Immature natural killer cell (primary cell): ENCODE results near the gene RAPGEF5. TPM values are rescaled to one million over a fixed set of nuclear protein-coding genes. Genes with fewer than 3 reads are reported as not detected.

Source experiments
- DNase-seq, 3 donors: peaks; one replicate each; pipeline ENCODE4 v3.0.0; 2022; ENCODE audit warnings: mixed read lengths in 1 of 3
- H3K27ac Mint-ChIP-seq, 6 donors: one replicate each; pipeline ENCODE4 v1.8.0; 2020; ENCODE audit warnings: mixed read lengths in 6 of 6, mild to moderate bottlenecking in 5 of 6, inconsistent platforms in 4 of 6, moderate library complexity in 3 of 6
- H3K27me3 Mint-ChIP-seq, 3 donors: one replicate each; pipeline ENCODE4 v1.8.0; 2020 to 2021; ENCODE audit warnings: low read depth in 3 of 3, mild to moderate bottlenecking in 3 of 3, mixed read lengths in 3 of 3, moderate library complexity in 3 of 3, inconsistent platforms in 1 of 3
- H3K36me3 Mint-ChIP-seq, 3 donors: one replicate each; pipeline ENCODE4 v1.8.0; 2020; ENCODE audit warnings: mixed read lengths in 3 of 3, inconsistent platforms in 2 of 3, mild to moderate bottlenecking in 2 of 3
- H3K4me1 Mint-ChIP-seq, 2 donors: one replicate each; pipeline ENCODE4 v1.8.0; 2020; ENCODE audit warnings: inconsistent platforms in 2 of 2, mild to moderate bottlenecking in 2 of 2, mixed read lengths in 2 of 2, moderate library complexity in 1 of 2
- H3K4me3 Mint-ChIP-seq, 5 donors: one replicate each; pipeline ENCODE4 v1.8.0; 2020; ENCODE audit warnings: mild to moderate bottlenecking in 5 of 5, mixed read lengths in 5 of 5, inconsistent platforms in 3 of 5, moderate library complexity in 3 of 5
- H3K9me3 Mint-ChIP-seq, 6 donors: one replicate each; pipeline ENCODE4 v1.8.0; 2020; ENCODE audit warnings: mild to moderate bottlenecking in 6 of 6, mixed read lengths in 6 of 6, inconsistent platforms in 4 of 6, moderate library complexity in 3 of 6
- polyA plus RNA-seq, 3 donors: library from polyadenylated mRNA; unstranded; fragments of 300-500 nt; fragmentation: Illumina TruSeq; gene quantifications; one replicate each; pipeline ENCODE4 v1.2.3, GENCODE V29; 2021

The RAPGEF5 gene
- polyA plus RNA-seq, 3 donors from 2014 or later: 0.11 TPM; not detected in 2

GRCh38 chr7:22393913-22394729 is 37.2 kb upstream of the RAPGEF5 start:
- peaks cover 14 to 16% of the 10 kb centered on the region in 2 donors for H3K4me1 Mint-ChIP-seq
- H3K4me3 Mint-ChIP-seq: no peak overlapping the region
- no peaks in the 10 kb centered on the region for H3K27me3 Mint-ChIP-seq
- no peak for DNase-seq
- H3K27ac Mint-ChIP-seq: no peak overlapping the region
- no peaks in the 10 kb centered on the region for H3K36me3 Mint-ChIP-seq
- H3K9me3 Mint-ChIP-seq: no peaks in the 10 kb centered on the region

DNA sequence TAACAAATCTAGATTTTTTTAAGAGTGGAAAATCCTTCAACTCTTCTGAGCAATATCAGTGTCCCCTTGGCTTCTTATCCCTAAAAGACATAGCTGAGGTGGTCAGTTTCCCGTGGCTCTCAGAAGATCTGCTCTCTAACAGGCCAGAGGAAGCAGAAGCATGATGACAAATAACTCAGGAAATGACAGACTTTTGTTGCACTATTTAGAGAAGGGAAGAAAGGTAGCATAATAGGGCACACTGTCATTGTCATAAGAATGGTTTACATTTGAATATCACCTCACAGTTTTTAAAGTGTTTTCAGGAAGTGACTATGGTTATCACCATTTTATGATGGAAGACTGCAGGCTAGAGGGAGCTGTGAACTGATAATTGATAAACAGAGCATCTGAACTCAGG is 33.6 kb upstream of the RAPGEF5 start:
- H3K4me3 Mint-ChIP-seq: no peak overlapping the region
- H3K4me1 Mint-ChIP-seq: peaks cover 14 to 16% of the 10 kb centered on the region in 2 donors
- H3K27ac Mint-ChIP-seq: peak overlapping the region in 2 of 6 donors; percentile 0 to 16
- no peak for DNase-seq
- peaks cover 0 to 3% (median 0%) of the 10 kb centered on the region in 3 donors for H3K27me3 Mint-ChIP-seq
- no peaks in the 10 kb centered on the region for H3K36me3 Mint-ChIP-seq
- H3K9me3 Mint-ChIP-seq: no peaks in the 10 kb centered on the region

- peaks cover 0 to 3% (median 0%) of the 10 kb centered on the region in 3 donors for H3K27me3 Mint-ChIP-seq
- H3K27ac Mint-ChIP-seq: no peak overlapping the region
- no peak overlapping the region for H3K4me3 Mint-ChIP-seq
- DNase-seq: no peak
- H3K4me1 Mint-ChIP-seq: peaks cover 14 to 16% of the 10 kb centered on the region in 2 donors
- no peaks in the 10 kb centered on the region for H3K36me3 Mint-ChIP-seq
- H3K9me3 Mint-ChIP-seq: no peaks in the 10 kb centered on the region
Observed at GRCh38 chr7:22389892-22390291, 32.9 kb upstream of the RAPGEF5 start.

DNA sequence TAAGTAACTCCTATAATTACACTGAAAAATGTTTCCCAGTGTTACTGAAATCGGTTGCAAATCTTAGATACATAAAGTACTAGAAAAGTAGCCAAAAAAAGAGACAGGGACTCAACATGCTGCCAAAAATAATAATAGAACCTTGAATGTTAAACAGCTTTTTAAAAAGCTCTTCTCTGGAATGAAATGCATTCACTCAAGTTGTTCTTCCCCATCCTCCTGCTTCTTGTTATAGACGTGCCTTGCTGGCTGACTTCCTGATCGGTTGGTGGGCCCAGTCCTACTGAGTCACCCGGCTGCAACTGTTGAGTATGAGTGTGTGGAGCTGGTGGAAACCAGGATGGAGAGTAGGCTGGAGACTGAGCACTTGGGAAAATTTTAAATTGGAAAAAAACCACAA is 30.6 kb upstream of the RAPGEF5 start:
- H3K4me1 Mint-ChIP-seq: peaks cover 14 to 16% of the 10 kb centered on the region in 2 donors
- no peak for DNase-seq
- H3K27ac Mint-ChIP-seq: no peak overlapping the region
- H3K36me3 Mint-ChIP-seq: no peaks in the 10 kb centered on the region
- H3K27me3 Mint-ChIP-seq: peaks cover 0 to 7% (median 0%) of the 10 kb centered on the region in 3 donors
- H3K4me3 Mint-ChIP-seq: no peak overlapping the region
- no peaks in the 10 kb centered on the region for H3K9me3 Mint-ChIP-seq

DNA sequence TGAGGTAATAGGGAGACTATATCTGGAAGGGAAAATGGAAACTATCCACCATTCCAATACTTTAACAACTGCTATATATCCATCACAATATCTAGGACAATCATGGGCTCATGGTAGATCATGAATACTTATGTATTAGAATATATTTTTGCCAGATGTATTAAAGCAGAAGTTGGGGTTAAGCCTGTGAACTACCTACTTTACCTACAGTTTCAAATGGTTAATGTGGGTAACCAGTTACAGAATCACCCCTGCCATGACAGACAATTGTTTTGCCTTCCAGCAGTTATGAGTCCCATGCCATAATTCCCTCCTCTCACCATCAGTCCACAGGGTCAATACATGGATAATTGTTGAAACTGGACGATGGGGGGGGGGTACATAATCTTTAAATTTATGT is 29.9 kb upstream of the RAPGEF5 start:
- no peaks in the 10 kb centered on the region for H3K9me3 Mint-ChIP-seq
- peaks cover 0 to 7% (median 0%) of the 10 kb centered on the region in 3 donors for H3K27me3 Mint-ChIP-seq
- no peaks in the 10 kb centered on the region for H3K36me3 Mint-ChIP-seq
- no peak overlapping the region for H3K4me3 Mint-ChIP-seq
- no peak overlapping the region for H3K27ac Mint-ChIP-seq
- peaks cover 14 to 16% of the 10 kb centered on the region in 2 donors for H3K4me1 Mint-ChIP-seq
- no peak for DNase-seq

DNA sequence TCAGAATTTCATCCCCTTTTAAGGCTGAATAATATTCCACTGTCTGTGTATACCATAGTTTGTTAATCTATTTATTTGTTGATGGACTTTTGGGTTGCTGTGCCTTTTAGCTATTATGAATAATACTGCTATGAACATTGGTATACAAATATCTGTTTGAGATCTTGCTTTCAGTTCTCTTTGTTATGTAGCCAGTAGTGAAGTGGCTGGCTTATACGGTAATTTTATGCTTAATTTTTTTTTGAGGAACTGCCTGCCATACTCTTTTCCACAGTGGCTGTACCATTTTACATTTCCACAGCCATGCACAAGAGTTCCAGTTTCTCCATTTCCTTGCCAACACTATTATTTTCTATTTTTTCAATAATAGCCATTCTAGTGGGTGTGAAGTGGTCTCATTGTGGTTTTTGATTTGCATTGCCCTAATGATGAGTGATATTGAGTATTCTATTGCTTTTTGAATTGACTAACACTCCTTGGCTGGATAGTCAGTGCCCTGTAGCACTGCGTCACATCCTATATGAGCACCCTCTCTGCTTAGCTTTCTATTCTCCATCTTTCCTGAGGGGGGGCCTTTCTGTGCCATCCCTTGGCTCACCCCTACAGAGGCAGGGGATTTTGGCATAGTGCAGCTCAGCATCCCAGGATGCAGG is 29.4 kb upstream of the RAPGEF5 start:
- H3K27me3 Mint-ChIP-seq: peaks cover 0 to 7% (median 0%) of the 10 kb centered on the region in 3 donors
- no peaks in the 10 kb centered on the region for H3K36me3 Mint-ChIP-seq
- no peak overlapping the region for H3K4me3 Mint-ChIP-seq
- no peaks in the 10 kb centered on the region for H3K9me3 Mint-ChIP-seq
- H3K27ac Mint-ChIP-seq: no peak overlapping the region
- no peak for DNase-seq
- peaks cover 13 to 15% of the 10 kb centered on the region in 2 donors for H3K4me1 Mint-ChIP-seq

- no peak for DNase-seq
- H3K36me3 Mint-ChIP-seq: no peaks in the 10 kb centered on the region
- peaks cover 0 to 7% (median 0%) of the 10 kb centered on the region in 3 donors for H3K27me3 Mint-ChIP-seq
- H3K4me3 Mint-ChIP-seq: no peak overlapping the region
- H3K9me3 Mint-ChIP-seq: no peaks in the 10 kb centered on the region
- no peak overlapping the region for H3K27ac Mint-ChIP-seq
- peaks cover 3 to 5% of the 10 kb centered on the region in 2 donors for H3K4me1 Mint-ChIP-seq
Observed at GRCh38 chr7:22385326-22385725, 28.4 kb upstream of the RAPGEF5 start.

DNA sequence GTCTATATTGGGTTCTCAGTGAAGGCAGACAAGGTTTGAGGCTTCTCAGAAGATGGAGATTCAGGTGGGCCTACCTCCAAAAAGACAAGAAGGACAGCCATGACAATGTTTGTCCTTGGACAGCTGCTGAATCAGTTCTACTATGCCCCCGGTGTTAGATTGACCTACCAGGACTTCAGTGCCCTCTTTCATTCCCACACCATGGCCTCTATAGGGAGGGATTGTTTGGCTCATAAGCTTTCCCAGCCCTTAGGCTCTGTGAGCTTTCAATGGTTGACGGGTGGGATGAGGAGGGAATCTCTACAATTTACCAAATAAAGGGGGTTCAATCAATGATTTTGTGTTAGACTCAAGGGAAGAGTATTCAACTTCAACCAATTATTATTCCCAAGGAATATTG is 23.4 kb upstream of the RAPGEF5 start:
- H3K27me3 Mint-ChIP-seq: peaks cover 0 to 4% (median 0%) of the 10 kb centered on the region in 3 donors
- H3K4me1 Mint-ChIP-seq: no peaks in the 10 kb centered on the region
- H3K27ac Mint-ChIP-seq: no peak overlapping the region
- H3K9me3 Mint-ChIP-seq: no peaks in the 10 kb centered on the region
- peaks cover 0 to 3% (median 0%) of the 10 kb centered on the region in 3 donors for H3K36me3 Mint-ChIP-seq
- no peak for DNase-seq
- no peak overlapping the region for H3K4me3 Mint-ChIP-seq

DNA sequence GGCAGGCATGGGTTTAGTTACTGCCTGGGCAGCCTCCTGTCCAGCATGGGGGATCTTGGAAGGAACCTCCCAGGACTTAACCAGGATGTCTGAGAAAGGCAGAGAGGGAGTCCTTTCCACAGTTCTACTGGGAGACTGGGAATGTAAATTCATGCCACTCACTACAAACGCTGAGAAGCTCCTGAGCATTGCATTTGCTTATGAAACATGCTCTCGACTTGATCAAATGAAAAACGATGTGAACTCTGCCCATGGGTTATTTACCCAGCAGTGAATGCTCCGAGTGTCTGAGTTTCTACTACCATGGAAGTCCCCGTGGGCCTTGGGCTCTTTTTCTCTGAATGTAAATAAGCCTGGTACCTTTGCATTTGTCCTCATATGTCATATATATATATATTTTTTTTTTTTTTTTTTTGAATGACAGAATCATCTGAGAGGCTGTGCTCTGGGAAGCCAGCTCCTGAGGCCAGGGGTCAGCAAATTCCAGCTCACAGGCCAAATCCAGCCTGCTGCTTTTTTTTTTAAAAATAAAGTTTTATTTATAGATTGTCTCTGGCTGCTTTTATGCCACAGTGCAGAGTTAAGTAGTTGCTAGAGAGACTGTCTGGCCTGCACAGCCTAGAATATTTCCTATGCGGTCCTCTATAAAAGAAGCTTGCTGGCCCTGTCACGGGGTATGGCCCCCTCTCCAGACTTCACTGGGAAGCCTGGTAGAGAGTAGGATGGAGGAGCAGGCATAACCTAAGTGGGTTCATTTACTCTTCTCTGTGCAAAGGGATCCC is 21.4 kb upstream of the RAPGEF5 start:
- Mint-ChIP-seq H3K27ac (no peak overlapping the region), H3K4me1 (no peaks in the 10 kb centered on the region), H3K4me3 (no peak overlapping the region), H3K9me3 (no peaks in the 10 kb centered on the region), H3K27me3 (peaks cover 0 to 3% (median 2%) of the 10 kb centered on the region in 3 donors), H3K36me3 (peaks cover 0 to 3% (median 0%) of the 10 kb centered on the region in 3 donors)
- DNase-seq: no peak

- Mint-ChIP-seq H3K4me3 (no peak overlapping the region), H3K9me3 (no peaks in the 10 kb centered on the region), H3K27me3 (peaks cover 0 to 2% (median 0%) of the 10 kb centered on the region in 3 donors), H3K36me3 (peaks cover 0 to 3% (median 0%) of the 10 kb centered on the region in 3 donors), H3K27ac (no peak overlapping the region), H3K4me1 (no peaks in the 10 kb centered on the region)
- no peak for DNase-seq
Observed at GRCh38 chr7:22377703-22378102, 20.7 kb upstream of the RAPGEF5 start.

- no peak overlapping the region for H3K27ac Mint-ChIP-seq
- H3K9me3 Mint-ChIP-seq: no peaks in the 10 kb centered on the region
- no peak overlapping the region for H3K4me3 Mint-ChIP-seq
- H3K4me1 Mint-ChIP-seq: no peaks in the 10 kb centered on the region
- peaks cover 0 to 2% (median 0%) of the 10 kb centered on the region in 3 donors for H3K27me3 Mint-ChIP-seq
- peaks cover 0 to 4% (median 0%) of the 10 kb centered on the region in 3 donors for H3K36me3 Mint-ChIP-seq
- DNase-seq: no peak
Observed at GRCh38 chr7:22375359-22376048, 18.6 kb upstream of the RAPGEF5 start.

GRCh38 chr7:22373911-22374310 is 17.0 kb upstream of the RAPGEF5 start:
- H3K36me3 Mint-ChIP-seq: peaks cover 0 to 4% (median 0%) of the 10 kb centered on the region in 3 donors
- H3K4me1 Mint-ChIP-seq: no peaks in the 10 kb centered on the region
- H3K27me3 Mint-ChIP-seq: peaks cover 0 to 5% (median 0%) of the 10 kb centered on the region in 3 donors
- H3K9me3 Mint-ChIP-seq: no peaks in the 10 kb centered on the region
- no peak for DNase-seq
- no peak overlapping the region for H3K27ac Mint-ChIP-seq
- H3K4me3 Mint-ChIP-seq: no peak overlapping the region

- Mint-ChIP-seq H3K27ac (no peak overlapping the region), H3K4me1 (no peaks in the 10 kb centered on the region), H3K27me3 (peaks cover 0 to 5% (median 0%) of the 10 kb centered on the region in 3 donors), H3K4me3 (no peak overlapping the region), H3K36me3 (peaks cover 0 to 4% (median 0%) of the 10 kb centered on the region in 3 donors), H3K9me3 (no peaks in the 10 kb centered on the region)
- DNase-seq: no peak
Observed at GRCh38 chr7:22373388-22373787, 16.4 kb upstream of the RAPGEF5 start.
